Heart left ventricle (tissue), 16 donors: ENCODE measurements around the gene MT1A. TPM values are rescaled to one million over a fixed set of nuclear protein-coding genes. Genes with fewer than 3 reads are reported as not detected.
A peak's percentile ranks its signal among the peaks of the same experiment; 100 is the strongest.

ENCODE experiments used
- ATAC-seq, 4 donors: fragments of 200-7000 bp; cut with Tn5 transposase; one replicate each; pipeline ENCODE4 v1.9.1; 2020 to 2022; ENCODE audit warnings: moderate library complexity in 4 of 4, mild to moderate bottlenecking in 3 of 4, moderate number of reproducible peaks in 1 of 4
- DNase-seq, 5 donors: peaks; one replicate each; pipeline ENCODE4 v3.0.0-alpha.2; 2020
- H3K27ac ChIP-seq, 12 donors: fragments of 200-600 bp; sonication (generic) in 4 of 12; one replicate each; pipeline versions ENCODE4 v1.5.0 to v1.8.0; 2016 to 2022; ENCODE audit warnings: mild to moderate bottlenecking in 2 of 12
- H3K27me3 ChIP-seq, 9 donors: fragments of 200-600 bp; sonication (generic) in 2 of 9; one replicate each; pipeline versions ENCODE4 v1.5.1 to v1.8.0; 2016 to 2022; ENCODE audit warnings: mild to moderate bottlenecking in 3 of 9
- H3K36me3 ChIP-seq, 9 donors: fragments of 200-600 bp; sonication (generic) in 2 of 9; one replicate each; pipeline versions ENCODE4 v1.5.0 to v1.8.0; 2018 to 2022; ENCODE audit warnings: mild to moderate bottlenecking in 2 of 9
- H3K4me1 ChIP-seq, 12 donors: fragments of 200-600 bp; sonication (generic) in 4 of 12; one replicate each; pipeline versions ENCODE4 v1.5.0 to v1.8.0; 2016 to 2022; ENCODE audit warnings: mild to moderate bottlenecking in 3 of 12
- H3K4me3 ChIP-seq, 12 donors: fragments of 200-600 bp; sonication (generic) in 4 of 12; one replicate each; pipeline versions ENCODE4 v1.5.0 to v1.8.0; 2017 to 2022; ENCODE audit warnings: mild to moderate bottlenecking in 9 of 12, moderate library complexity in 4 of 12
- H3K9me3 ChIP-seq, 12 donors: fragments of 200-600 bp; sonication (generic) in 4 of 12; one replicate each; pipeline versions ENCODE4 v1.5.0 to v1.8.0; 2016 to 2022; ENCODE audit warnings: mild to moderate bottlenecking in 1 of 12
- CTCF ChIP-seq, 12 donors: fragments of 200-600 bp; sonication (generic) in 4 of 12; IDR thresholded peaks; one replicate each; pipeline versions ENCODE4 v1.5.0 to v1.8.0; 2018 to 2022; ENCODE audit warnings: antibody characterized with exemption in 12 of 12, mild to moderate bottlenecking in 5 of 12
- POLR2A ChIP-seq, 2 donors: fragments of 450-650 bp; IDR thresholded peaks; one replicate each; pipeline ENCODE4 v1.6.1; 2017; ENCODE audit warnings: antibody characterized with exemption in 2 of 2, mild to moderate bottlenecking in 2 of 2, moderate library complexity in 2 of 2
- WGBS, 4 donors: extraction: QIAGEN DNeasy Blood & Tissue Kit in 2 of 4; methylation state at CpG; one replicate each; pipeline versions ENCODE4 v1.1.5 to v1.1.7; 2013 to 2018; 5-methylcytosine and 5-hydroxymethylcytosine counted together
- intact Hi-C, 10 donors: fragments of 100-400 bp; cut with DNase I; formaldehyde crosslinking; loops; one replicate each; pipeline versions ENCODE4 v1.11.1 to v1.14.2; 2022
- polyA plus RNA-seq, 2 donors: library from polyadenylated mRNA; stranded (reverse); fragments of 200-250 nt; gene quantifications; one replicate each; pipeline ENCODE4 v1.2.3, GENCODE V29; 2013
- total RNA-seq, 9 donors: library from RNA; depleted of rRNA in 2 of 9; stranded (reverse); fragments of >200 nt in 2 of 9; fragmentation: NEBNext Ultra II Directional in 3 of 9; extraction: Animal tissue kit (Norgen Biotek cat#: 25700) in 3 of 9; gene quantifications; one replicate each; pipeline versions ENCODE4 v1.1.0 to v1.2.4, GENCODE V29; 2016 to 2023
- donor health status: ischemic (EF 13 %, LVEDD 7.1; RV severe dilation, severe dysfunction).
- donor health status: healthy with polysubstance abuse.
- donor health status: DM: no; HTN: yes; CAD: no.
- donor health status: DM: no; HTN: no; CAD: no.
- donor health status: ischemic (EF 25% LVEDD 6.9; RV normal size, moderate dysfunction).
- donor health status: ischemic (EF 25% LVEDD 5.7; RV mildly dilated, moderate dysfunction).
- donor health status: healthy.
- donor health status: DM: yes; HTN: yes; CAD: no.
- donor health status: ischemic (EF 35%, LVEDD 5.7; RV mildly dilated, moderate dysfunction).
- donor health status: nonischemic (EF 11% LVEDD 7.7; RV severe dilation, severe dysfunction).
- donor health status: DM: yes; HTN: yes; CAD: no.
- donor health status: PGD.
- donor health status: ischemic (EF 29% LVEDD 5.4; RV normal size, mild dysfunction).
- donor health status: nonischemic (EF 23%, LVEDD 6.1; RV moderate dilation, normal function).

MT1A gene
- total and polyA plus RNA-seq, 11 donors: 0.92 to 43.3 (median 4.0) TPM

- intact Hi-C loops: loop anchor here in 1 of 10 donors (5.0 kb wide), 1 partner anchor 54 kb away; the partner anchor contains the start of gene MT1X
- no peaks in the 10 kb centered on the region for H3K9me3 ChIP-seq
- WGBS, 4 donors: 67 to 78% (median 73%) methylated on average over 9 of the region's 9 CpGs
- peaks cover 0 to 19% (median 0%) of the 10 kb centered on the region in 9 donors for H3K27me3 ChIP-seq
- peak overlapping the region in 3 of 12 donors; percentile 28 to 92 (median 45) for H3K27ac ChIP-seq
- H3K4me1 ChIP-seq: peaks cover 0 to 35% (median 16%) of the 10 kb centered on the region in 12 donors
- DNase-seq (no peak), ATAC-seq (no peak)
- H3K36me3 ChIP-seq: no peaks in the 10 kb centered on the region
- TF ChIP-seq CTCF (IDR thresholded peaks at IDR 0.05) (no peak), POLR2A (IDR thresholded peaks at IDR 0.05) (no peak)
- H3K4me3 ChIP-seq: no peak overlapping the region
Measured at GRCh38 chr16:56628486-56629350, 9.7 kb upstream of the MT1A start.

- Histone ChIP-seq H3K27me3 (peaks cover 0 to 27% (median under 1%) of the 10 kb centered on the region in 9 donors), H3K9me3 (no peaks in the 10 kb centered on the region), H3K4me3 (no peak overlapping the region), H3K27ac (peak overlapping the region in 1 of 12 donors; percentile 45), H3K36me3 (no peaks in the 10 kb centered on the region), H3K4me1 (peaks cover 0 to 36% (median 16%) of the 10 kb centered on the region in 12 donors)
- intact Hi-C loops: loop anchor here in 1 of 10 donors (5.0 kb wide), 1 partner anchor 53 kb away; the partner anchor contains the start of gene MT1X
- DNase-seq (no peak), ATAC-seq (no peak)
- 89 to 95% (median 91%) methylated on average over 3 of the region's 3 CpGs for WGBS, 4 donors
- TF ChIP-seq POLR2A (IDR thresholded peaks at IDR 0.05): no peak
- no peak for TF ChIP-seq CTCF (IDR thresholded peaks at IDR 0.05)
Measured at GRCh38 chr16:56629531-56629930, 8.9 kb upstream of the MT1A start.

- Histone ChIP-seq H3K4me1 (peaks cover 0 to 38% (median 16%) of the 10 kb centered on the region in 12 donors), H3K27me3 (peaks cover 0 to 33% (median 6%) of the 10 kb centered on the region in 9 donors), H3K9me3 (no peaks in the 10 kb centered on the region), H3K36me3 (no peaks in the 10 kb centered on the region), H3K27ac (no peak overlapping the region), H3K4me3 (no peak overlapping the region)
- WGBS, 4 donors: 73 to 80% (median 77%) methylated on average over 3 of the region's 3 CpGs
- TF ChIP-seq CTCF (IDR thresholded peaks at IDR 0.05) (no peak), POLR2A (IDR thresholded peaks at IDR 0.05) (no peak)
- DNase-seq (no peak), ATAC-seq (no peak)
- intact Hi-C loops: no loop called here
Measured at GRCh38 chr16:56630134-56630533, 8.3 kb upstream of the MT1A start.

GRCh38 chr16:56631197-56631596 lies 7.3 kb upstream of the MT1A start:
- no peak for TF ChIP-seq POLR2A (IDR thresholded peaks at IDR 0.05)
- no peaks in the 10 kb centered on the region for H3K36me3 ChIP-seq
- 89 to 95% (median 94%) methylated on average over 10 of the region's 10 CpGs for WGBS, 4 donors
- no peak overlapping the region for H3K4me3 ChIP-seq
- peak overlapping the region in 6 of 12 donors; percentile 67 to 81 (median 77) for H3K27ac ChIP-seq
- H3K9me3 ChIP-seq: no peaks in the 10 kb centered on the region
- H3K27me3 ChIP-seq: peaks cover 0 to 44% (median 17%) of the 10 kb centered on the region in 9 donors
- ATAC-seq (no peak), DNase-seq (no peak)
- intact Hi-C loops: no loop called here
- H3K4me1 ChIP-seq: peaks cover 0 to 41% (median 16%) of the 10 kb centered on the region in 12 donors
